Tibial nerve (tissue), 4 donors: Measurements from ENCODE around the gene HMCN2. TPM values are rescaled to one million over a fixed set of nuclear protein-coding genes. Genes with fewer than 3 reads are reported as not detected.

Experiments used
- DNase-seq, 2 donors: peaks; one replicate each; pipeline ENCODE4 v3.0.0-alpha.2; 2019; ENCODE audit warnings: low spot score in 2 of 2
- H3K27ac ChIP-seq, 4 donors: fragments of 200-600 bp; sonication (generic) in 3 of 4; one replicate each; pipeline ENCODE4 v1.5.1; 2017 to 2019; ENCODE audit warnings: mild to moderate bottlenecking in 1 of 4
- H3K27me3 ChIP-seq, 2 donors: fragments of 200-600 bp; sonication (generic) in 1 of 2; one replicate each; pipeline versions ENCODE4 v1.5.1 to v1.6.0; 2017 to 2019
- H3K36me3 ChIP-seq, 3 donors: fragments of 200-600 bp; sonication (generic); one replicate each; pipeline ENCODE4 v1.5.1; 2018 to 2019
- H3K4me1 ChIP-seq, 4 donors: fragments of 200-600 bp; sonication (generic) in 3 of 4; one replicate each; pipeline ENCODE4 v1.5.1; 2017 to 2019
- H3K4me3 ChIP-seq, 4 donors: fragments of 200-600 bp; sonication (generic) in 3 of 4; one replicate each; pipeline ENCODE4 v1.5.1; 2017 to 2019; ENCODE audit warnings: mild to moderate bottlenecking in 1 of 4, moderate library complexity in 1 of 4
- H3K9me3 ChIP-seq, 4 donors: fragments of 200-600 bp; sonication (generic) in 3 of 4; one replicate each; pipeline ENCODE4 v1.5.1; 2017 to 2019
- CTCF ChIP-seq, 5 experiments: fragments of 200-600 bp in 3 of 5; fragments of 450-650 bp in 2 of 5; sonication (generic) in 3 of 5; IDR thresholded peaks; one replicate each; pipeline ENCODE4 v1.5.1; 2016 to 2019; ENCODE audit warnings: antibody characterized with exemption in 5 of 5, mild to moderate bottlenecking in 3 of 5, moderate library complexity in 2 of 5
- EP300 ChIP-seq, 2 donors: sonication (generic); formaldehyde crosslinking; IDR thresholded peaks; one replicate each; pipeline ENCODE4 v1.6.1; 2017; ENCODE audit warnings: antibody characterized with exemption in 2 of 2, mild to moderate bottlenecking in 1 of 2
- POLR2A ChIP-seq, 2 donors: fragments of 450-650 bp; IDR thresholded peaks; one replicate each; pipeline ENCODE4 v1.6.1; 2017; ENCODE audit warnings: antibody characterized with exemption in 2 of 2, mild to moderate bottlenecking in 2 of 2, moderate library complexity in 2 of 2
- WGBS, 2 donors: methylation state at CpG; one replicate each; pipeline ENCODE4 v1.1.5; 2018; 5-methylcytosine and 5-hydroxymethylcytosine counted together
- total RNA-seq, 4 donors: library from RNA; depleted of rRNA; stranded (reverse); fragments of >200 nt; gene quantifications; one replicate each; pipeline ENCODE4 v1.1.0, GENCODE V29; 2016

HMCN2 gene
- total RNA-seq, 4 donors from 2014 or later = 0.90 to 53.7 (median 20.3) TPM

GRCh38 chr9:130348341-130348740, 82.8 kb downstream of the HMCN2 start:
- DNase-seq = no peak
- no peaks in the 10 kb centered on the region for H3K9me3 ChIP-seq
- peaks cover 0 to 8% of the 10 kb centered on the region in 2 donors for H3K27me3 ChIP-seq
- H3K4me3 ChIP-seq = no peak overlapping the region
- H3K36me3 ChIP-seq = no peaks in the 10 kb centered on the region
- 80 to 82% methylated on average over 21 of the region's 21 CpGs for whole genome bisulfite sequencing, 2 donors
- H3K27ac ChIP-seq = no peak overlapping the region
- H3K4me1 ChIP-seq = peaks cover 0 to 13% (median 2%) of the 10 kb centered on the region in 4 donors
- TF ChIP-seq POLR2A (IDR thresholded peaks at IDR 0.05) = no peak
- TF ChIP-seq CTCF (IDR thresholded peaks at IDR 0.05) = no peak
- no peak for TF ChIP-seq EP300 (IDR thresholded peaks at IDR 0.05)

- Histone ChIP-seq H3K27ac (no peak overlapping the region), H3K4me3 (no peak overlapping the region), H3K4me1 (peaks cover 0 to 12% (median 2%) of the 10 kb centered on the region in 4 donors), H3K36me3 (no peaks in the 10 kb centered on the region), H3K9me3 (no peaks in the 10 kb centered on the region), H3K27me3 (peaks cover 0 to 8% of the 10 kb centered on the region in 2 donors)
- no peak for TF ChIP-seq EP300 (IDR thresholded peaks at IDR 0.05)
- no peak for TF ChIP-seq CTCF (IDR thresholded peaks at IDR 0.05)
- no peak for TF ChIP-seq POLR2A (IDR thresholded peaks at IDR 0.05)
- DNase-seq = no peak
- 69 to 76% methylated on average over 6 to 8 of the region's 8 CpGs for WGBS, 2 donors
These were observed 83.3 kb downstream of the HMCN2 start for GRCh38 chr9:130348881-130349280.

GRCh38 chr9:130349398-130349797, 83.8 kb downstream of the HMCN2 start:
- TF ChIP-seq POLR2A (IDR thresholded peaks at IDR 0.05) (no peak), CTCF (IDR thresholded peaks at IDR 0.05) (no peak), EP300 (IDR thresholded peaks at IDR 0.05) (no peak)
- 65 to 72% methylated on average over 9 to 11 of the region's 11 CpGs for WGBS, 2 donors
- H3K36me3 ChIP-seq = no peaks in the 10 kb centered on the region

GRCh38 chr9:130351343-130351742, 85.8 kb downstream of the HMCN2 start:
- H3K27ac ChIP-seq = peak overlapping the region in 1 of 4 donors; percentile 68
- no peak for DNase-seq
- no peaks in the 10 kb centered on the region for H3K27me3 ChIP-seq
- 85 to 86% methylated on average over 14 of the region's 14 CpGs for WGBS, 2 donors
- H3K4me1 ChIP-seq = peaks cover 0 to 12% (median 2%) of the 10 kb centered on the region in 4 donors
- no peaks in the 10 kb centered on the region for H3K9me3 ChIP-seq
- H3K36me3 ChIP-seq = no peaks in the 10 kb centered on the region
- TF ChIP-seq POLR2A (IDR thresholded peaks at IDR 0.05) = no peak
- no peak for TF ChIP-seq EP300 (IDR thresholded peaks at IDR 0.05)
- no peak for TF ChIP-seq CTCF (IDR thresholded peaks at IDR 0.05)
- H3K4me3 ChIP-seq = no peak overlapping the region

More at GRCh38 chr9:130349398-130349797, 83.8 kb downstream of the HMCN2 start:
- Histone ChIP-seq H3K27ac (no peak overlapping the region), H3K4me1 (peaks cover 0 to 12% (median 2%) of the 10 kb centered on the region in 4 donors), H3K9me3 (no peaks in the 10 kb centered on the region), H3K27me3 (peaks cover 0 to 8% of the 10 kb centered on the region in 2 donors), H3K4me3 (no peak overlapping the region)
- DNase-seq = no peak

GRCh38 chr9:130352081-130352480, 86.5 kb downstream of the HMCN2 start:
- H3K9me3 ChIP-seq = no peaks in the 10 kb centered on the region
- no peaks in the 10 kb centered on the region for H3K36me3 ChIP-seq
- no peak overlapping the region for H3K4me3 ChIP-seq
- WGBS, 2 donors = 65 to 73% methylated on average over 10 of the region's 10 CpGs
- no peak for TF ChIP-seq CTCF (IDR thresholded peaks at IDR 0.05)
- no peak for TF ChIP-seq POLR2A (IDR thresholded peaks at IDR 0.05)
- no peak for TF ChIP-seq EP300 (IDR thresholded peaks at IDR 0.05)
- peaks cover 0 to 12% (median 2%) of the 10 kb centered on the region in 4 donors for H3K4me1 ChIP-seq
- DNase-seq = no peak
- H3K27ac ChIP-seq = peak overlapping the region in 2 of 4 donors; percentile 26 to 68
- no peaks in the 10 kb centered on the region for H3K27me3 ChIP-seq
